Loucy (cell line): Measurements from ENCODE around the gene RPRM.

Source experiments
- H2AFZ ChIP-seq: fragments of 200-600 bp; sonication (generic); 2 replicates; pipeline ENCODE4 v1.6.0; 2016; ENCODE audit warnings: antibody characterized with exemption, mild to moderate bottlenecking, low read length, moderate library complexity
- H3F3A ChIP-seq: fragments of 200-600 bp; 2 replicates; pipeline ENCODE4 v1.6.0; 2016; ENCODE audit warnings: antibody characterized with exemption, low read depth, mild to moderate bottlenecking
- H3K27me3 ChIP-seq: fragments of 200-600 bp; sonication (generic); 2 replicates; pipeline ENCODE4 v1.6.1; 2014; ENCODE audit warnings: low read length, mild to moderate bottlenecking; ENCODE audit not compliant: insufficient read depth, poor library complexity, severe bottlenecking
- H3K36me3 ChIP-seq: fragments of 200-600 bp; sonication (generic); 2 replicates; pipeline ENCODE4 v1.6.1; 2016; ENCODE audit warnings: low read length; ENCODE audit not compliant: insufficient read depth
- H3K4me1 ChIP-seq: fragments of 200-600 bp; sonication (generic); 2 replicates; pipeline ENCODE4 v1.5.1; 2014; ENCODE audit warnings: low read length, mild to moderate bottlenecking; ENCODE audit not compliant: insufficient read depth, poor library complexity, severe bottlenecking
- H3K4me2 ChIP-seq: fragments of 200-600 bp; sonication (generic); 2 replicates; pipeline ENCODE4 v1.6.0; 2014; ENCODE audit warnings: antibody characterized with exemption, low read length, low read depth, mild to moderate bottlenecking; ENCODE audit not compliant: poor library complexity, severe bottlenecking
- H3K4me3 ChIP-seq: fragments of 200-600 bp; sonication (generic); 2 replicates; pipeline ENCODE4 v1.5.1; 2014; ENCODE audit warnings: low read length, mild to moderate bottlenecking, mixed read lengths; ENCODE audit not compliant: poor library complexity, severe bottlenecking
- H3K79me2 ChIP-seq: fragments of 200-600 bp; sonication (generic); 2 replicates; pipeline ENCODE4 v1.6.1; 2014; ENCODE audit warnings: low read length; ENCODE audit not compliant: insufficient read depth
- H3K9ac ChIP-seq: fragments of 200-600 bp; sonication (generic); 2 replicates; pipeline ENCODE4 v1.6.0; 2014; ENCODE audit warnings: mild to moderate bottlenecking, low read depth, low read length, moderate library complexity; ENCODE audit not compliant: poor library complexity, severe bottlenecking
- H3K9me2 ChIP-seq: fragments of 200-600 bp; sonication (generic); replicated peaks from 2 replicates; pipeline ENCODE4 v1.6.1; 2016; ENCODE audit warnings: low read depth, low read length, mixed read lengths
- H3K9me3 ChIP-seq: fragments of 200-600 bp; sonication (generic); 2 replicates; pipeline ENCODE4 v1.6.1; 2014; ENCODE audit warnings: mild to moderate bottlenecking, antibody characterized with exemption, low read length, low read depth; ENCODE audit not compliant: insufficient read depth
- H4K20me1 ChIP-seq: fragments of 200-600 bp; sonication (generic); 2 replicates; pipeline ENCODE4 v1.6.0; 2014; ENCODE audit warnings: antibody characterized with exemption, low read length, mild to moderate bottlenecking; ENCODE audit not compliant: insufficient read depth, poor library complexity, severe bottlenecking
- EZH2phosphoT487 ChIP-seq: fragments of 200-600 bp; IDR thresholded peaks from 2 replicates; pipeline ENCODE4 v1.6.1; 2018; ENCODE audit warnings: antibody characterized with exemption, mild to moderate bottlenecking, moderate library complexity, borderline replicate concordance
- TF ChIP-seq, protein P1 (sequence below): fragments of 200-600 bp; sonication (generic); conservative IDR thresholded peaks from 2 replicates; pipeline ENCODE4 v1.5.1; 2014; ENCODE audit warnings: mild to moderate bottlenecking, antibody characterized with exemption, low read length

The RPRM gene

DNA sequence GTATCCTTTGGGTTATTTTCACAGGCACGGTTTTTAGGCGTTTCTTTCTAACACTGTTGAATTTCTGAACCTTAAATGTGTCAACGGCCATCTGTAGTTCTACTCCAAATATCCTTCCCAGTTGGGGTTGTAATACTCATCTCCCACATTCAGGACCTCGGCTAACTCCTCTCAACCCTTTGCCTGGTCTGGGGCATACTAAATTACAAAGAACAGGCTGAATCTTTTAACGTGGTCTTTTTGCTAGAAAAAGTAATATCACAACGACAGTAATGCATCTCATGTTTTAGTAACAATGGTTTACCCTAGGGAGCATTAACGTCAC is 2.1 kb downstream of the RPRM start:
- no peaks in the 10 kb centered on the region for H3K4me1 ChIP-seq
- TF ChIP-seq, protein P1, sequence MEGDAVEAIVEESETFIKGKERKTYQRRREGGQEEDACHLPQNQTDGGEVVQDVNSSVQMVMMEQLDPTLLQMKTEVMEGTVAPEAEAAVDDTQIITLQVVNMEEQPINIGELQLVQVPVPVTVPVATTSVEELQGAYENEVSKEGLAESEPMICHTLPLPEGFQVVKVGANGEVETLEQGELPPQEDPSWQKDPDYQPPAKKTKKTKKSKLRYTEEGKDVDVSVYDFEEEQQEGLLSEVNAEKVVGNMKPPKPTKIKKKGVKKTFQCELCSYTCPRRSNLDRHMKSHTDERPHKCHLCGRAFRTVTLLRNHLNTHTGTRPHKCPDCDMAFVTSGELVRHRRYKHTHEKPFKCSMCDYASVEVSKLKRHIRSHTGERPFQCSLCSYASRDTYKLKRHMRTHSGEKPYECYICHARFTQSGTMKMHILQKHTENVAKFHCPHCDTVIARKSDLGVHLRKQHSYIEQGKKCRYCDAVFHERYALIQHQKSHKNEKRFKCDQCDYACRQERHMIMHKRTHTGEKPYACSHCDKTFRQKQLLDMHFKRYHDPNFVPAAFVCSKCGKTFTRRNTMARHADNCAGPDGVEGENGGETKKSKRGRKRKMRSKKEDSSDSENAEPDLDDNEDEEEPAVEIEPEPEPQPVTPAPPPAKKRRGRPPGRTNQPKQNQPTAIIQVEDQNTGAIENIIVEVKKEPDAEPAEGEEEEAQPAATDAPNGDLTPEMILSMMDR: no peak
- TF ChIP-seq EZH2phosphoT487: no peak
- H2AFZ ChIP-seq: no peak overlapping the region

DNA sequence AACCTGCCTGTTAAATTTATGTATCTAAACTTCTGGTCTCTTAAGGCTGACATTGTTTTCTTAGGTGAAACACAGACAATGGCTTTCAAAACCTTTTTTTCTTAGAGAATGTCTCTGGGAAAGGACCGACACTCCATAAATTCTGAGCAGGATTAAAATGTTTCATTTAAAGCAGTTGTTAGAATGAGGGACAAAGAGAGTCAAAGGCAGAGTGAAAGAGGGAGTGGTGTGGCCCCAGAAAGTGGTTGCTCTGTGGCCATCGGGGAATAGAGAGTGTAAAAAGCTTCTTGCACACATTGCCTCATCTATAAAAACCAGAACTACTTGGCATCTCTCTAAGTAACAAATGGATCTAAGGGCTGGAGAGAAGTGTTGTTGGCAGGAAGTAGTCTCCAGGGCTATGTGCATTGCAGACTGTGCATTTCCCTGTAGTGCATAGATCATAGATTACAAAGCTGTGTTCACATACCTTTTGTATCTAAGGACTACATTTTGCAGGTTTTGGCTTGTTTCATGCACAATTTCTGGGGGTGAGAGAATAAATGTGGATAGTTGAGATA is 3.6 kb downstream of the RPRM start:
- Histone ChIP-seq H3K79me2 (no peaks in the 10 kb centered on the region), H4K20me1 (no peaks in the 10 kb centered on the region), H3K4me3 (no peak overlapping the region)

More for the DNA sequence above, 2.1 kb downstream of the RPRM start:
- no peaks in the 10 kb centered on the region; the same call in 1 of the 2 replicates for H3K9me3 ChIP-seq
- H3K4me3 ChIP-seq: no peak overlapping the region
- H3K27me3 ChIP-seq: no peaks in the 10 kb centered on the region
- no peaks in the 10 kb centered on the region for H3F3A ChIP-seq
- no peaks in the 10 kb centered on the region for H4K20me1 ChIP-seq
- no peaks in the 10 kb centered on the region for H3K36me3 ChIP-seq
- H3K79me2 ChIP-seq: no peaks in the 10 kb centered on the region
- no peaks in the 10 kb centered on the region for H3K9me2 ChIP-seq
- no peak overlapping the region for H3K4me2 ChIP-seq
- no peak overlapping the region for H3K9ac ChIP-seq

DNA sequence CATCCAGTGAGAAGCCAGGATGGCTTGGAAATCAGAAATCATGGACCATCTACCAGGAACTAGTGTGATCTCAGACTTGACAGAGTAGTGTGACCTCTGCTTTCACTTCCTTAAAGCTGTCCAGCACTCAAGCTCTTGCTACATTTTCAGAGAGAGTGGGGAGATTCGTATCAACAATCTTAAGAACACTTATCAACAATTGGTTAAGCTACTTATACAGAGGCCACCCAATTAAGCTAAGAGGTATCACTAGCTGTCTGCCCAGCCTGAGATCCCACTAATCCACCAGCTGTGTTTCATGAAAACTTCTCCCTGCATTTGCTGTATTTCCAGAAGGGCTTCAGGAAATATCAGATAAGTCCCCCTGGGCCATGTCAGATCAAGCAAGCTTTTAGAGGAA is 4.2 kb downstream of the RPRM start:
- H3K27me3 ChIP-seq: no peaks in the 10 kb centered on the region

More for the DNA sequence above, 3.6 kb downstream of the RPRM start:
- Histone ChIP-seq H3K4me2 (no peak overlapping the region), H3K4me1 (no peaks in the 10 kb centered on the region), H3F3A (no peaks in the 10 kb centered on the region), H3K9me2 (no peaks in the 10 kb centered on the region), H2AFZ (no peak overlapping the region), H3K9me3 (no peaks in the 10 kb centered on the region; the same call in 1 of the 2 replicates), H3K36me3 (no peaks in the 10 kb centered on the region), H3K9ac (no peak overlapping the region), H3K27me3 (no peaks in the 10 kb centered on the region)
- no peak for TF ChIP-seq EZH2phosphoT487
- TF ChIP-seq, protein P1: no peak

More for the DNA sequence above, 4.2 kb downstream of the RPRM start:
- Histone ChIP-seq H2AFZ (no peak overlapping the region), H3K9ac (no peak overlapping the region), H3K4me3 (no peak overlapping the region), H3K4me1 (no peaks in the 10 kb centered on the region), H3F3A (no peaks in the 10 kb centered on the region), H3K9me3 (no peaks in the 10 kb centered on the region), H3K36me3 (no peaks in the 10 kb centered on the region), H3K4me2 (no peak overlapping the region), H4K20me1 (no peaks in the 10 kb centered on the region), H3K9me2 (no peaks in the 10 kb centered on the region), H3K79me2 (no peaks in the 10 kb centered on the region)
- no peak for TF ChIP-seq EZH2phosphoT487
- TF ChIP-seq, protein P1: no peak
